A673 (cell line): ENCODE measurements around the gene RHBDL2. TPM values are rescaled to one million over a fixed set of nuclear protein-coding genes. Genes with fewer than 3 reads are reported as not detected.
"Not testable (repeated sequence)": the region's sequence is repeated elsewhere in the genome, so short reads cannot be mapped to it uniquely, and the experiment has no call there.

Source experiments
- BruUV-seq: library from RNA; stranded (reverse); fragments of 400-500 nt; replicated peaks from 2 replicates; lab custom pipeline; 2021; lab: Mats Ljungman, UMichigan
- CTCF ChIA-PET: fragments of 300-600 bp; sonication (Branson Sonifier 250); formaldehyde crosslinking; loops from one replicate; lab custom pipeline; 2022; ENCODE audit warnings: antibody characterized with exemption; lab: Charles Lee
- POLR2A ChIA-PET: fragments of 300-600 bp; sonication (Branson Sonifier 250); formaldehyde crosslinking; loops from one replicate; lab custom pipeline; 2022; ENCODE audit warnings: antibody characterized with exemption; ENCODE audit not compliant: low non-redundant PET; lab: Charles Lee
- DNase-seq: peaks from one replicate; pipeline ENCODE4 v3.0.0-alpha.2; 2015; ENCODE audit warnings: low spot score
- H3K27ac ChIP-seq: fragments of 200-600 bp; sonication (generic); 2 replicates; pipeline ENCODE4 v1.5.1; 2016; ENCODE audit warnings: mixed run types, low read depth, mild to moderate bottlenecking, mixed read lengths, antibody characterized with exemption, low read length; ENCODE audit not compliant: poor library complexity, severe bottlenecking
- H3K27me3 ChIP-seq: fragments of 200-600 bp; sonication (generic); replicated peaks from 2 replicates; pipeline ENCODE4 v1.6.1; 2017; ENCODE audit warnings: mixed run types, low read depth, mild to moderate bottlenecking, mixed read lengths, antibody characterized with exemption, low read length; ENCODE audit not compliant: insufficient read depth, poor library complexity
- H3K36me3 ChIP-seq: fragments of 200-600 bp; sonication (generic); 2 replicates; pipeline ENCODE4 v1.6.1; 2016; ENCODE audit warnings: mixed run types, mild to moderate bottlenecking, mixed read lengths, antibody characterized with exemption, low read length; ENCODE audit not compliant: insufficient read depth, poor library complexity, severe bottlenecking
- H3K4me1 ChIP-seq: fragments of 200-600 bp; sonication (generic); 2 replicates; pipeline ENCODE4 v1.6.1; 2017; ENCODE audit warnings: mixed run types, mild to moderate bottlenecking, mixed read lengths, antibody characterized with exemption, low read length; ENCODE audit not compliant: insufficient read depth, poor library complexity, severe bottlenecking
- H3K4me3 ChIP-seq: fragments of 200-600 bp; sonication (generic); 2 replicates; pipeline ENCODE4 v1.5.1; 2016; ENCODE audit warnings: low read depth, mixed run types, mild to moderate bottlenecking, mixed read lengths, low read length; ENCODE audit not compliant: poor library complexity, severe bottlenecking
- H3K9me3 ChIP-seq: fragments of 200-600 bp; sonication (generic); 2 replicates; pipeline ENCODE4 v1.6.1; 2016; ENCODE audit warnings: mixed run types, low read depth, mild to moderate bottlenecking, mixed read lengths, antibody characterized with exemption, low read length; ENCODE audit not compliant: poor library complexity, severe bottlenecking
- CTCF ChIP-seq: fragments of 300-800, 200-600 bp; sonication (generic); conservative IDR thresholded peaks from 2 replicates; pipeline ENCODE4 v1.5.1; 2017; ENCODE audit warnings: low read depth, mild to moderate bottlenecking, antibody characterized with exemption, low read length, moderate library complexity, mixed read lengths
- EZH2 ChIP-seq: fragments of 200-600 bp; sonication (generic); IDR thresholded peaks from 2 replicates; pipeline ENCODE4 v1.6.1; 2017; ENCODE audit warnings: borderline replicate concordance, low read depth, mild to moderate bottlenecking, mixed read lengths, antibody characterized with exemption, low read length; ENCODE audit not compliant: poor library complexity, severe bottlenecking
- intact Hi-C: fragments of 100-400 bp; cut with micrococcal nuclease; formaldehyde crosslinking; loops from one replicate; pipeline ENCODE4 v1.10.0; 2022; ENCODE audit not compliant: unreplicated experiment
- total RNA-seq: library from RNA; stranded (reverse); gene quantifications from 2 replicates; pipeline ENCODE4 v1.2.3, GENCODE V29; 2021

RHBDL2 gene
- total RNA-seq, 1 experiment from 2014 or later, result not detected

DNA sequence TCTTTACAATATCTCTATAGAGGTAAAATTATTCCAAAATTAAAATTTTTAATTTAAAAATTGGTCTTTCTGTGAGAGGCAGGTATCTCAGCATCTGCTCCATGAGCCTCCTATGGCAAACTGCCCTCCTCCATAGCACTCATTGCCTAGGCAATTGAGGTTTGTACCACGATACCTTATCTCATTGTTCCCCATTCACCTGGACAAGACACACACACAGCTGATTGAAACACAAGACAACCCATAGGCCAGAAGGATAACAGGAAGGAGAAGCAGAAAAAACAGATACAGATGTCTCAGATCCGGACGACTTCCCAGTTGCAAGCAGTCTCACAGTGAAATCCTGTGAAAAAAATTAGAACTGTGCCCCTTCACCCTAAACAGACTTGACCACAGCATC, 24.3 kb downstream of the RHBDL2 start:
- Histone ChIP-seq H3K27ac (no peak overlapping the region), H3K27me3 (no peaks in the 10 kb centered on the region), H3K9me3 (no peaks in the 10 kb centered on the region), H3K4me3 (no peak overlapping the region), H3K4me1 (no peaks in the 10 kb centered on the region), H3K36me3 (no peaks in the 10 kb centered on the region)
- CTCF ChIA-PET, result no interaction called here
- no TSS peak for BruUV-seq
- TF ChIP-seq EZH2 (no peak), CTCF (no peak)
- POLR2A ChIA-PET, result no interaction called here
- no peak for DNase-seq
- intact Hi-C loops, result no loop called here

DNA sequence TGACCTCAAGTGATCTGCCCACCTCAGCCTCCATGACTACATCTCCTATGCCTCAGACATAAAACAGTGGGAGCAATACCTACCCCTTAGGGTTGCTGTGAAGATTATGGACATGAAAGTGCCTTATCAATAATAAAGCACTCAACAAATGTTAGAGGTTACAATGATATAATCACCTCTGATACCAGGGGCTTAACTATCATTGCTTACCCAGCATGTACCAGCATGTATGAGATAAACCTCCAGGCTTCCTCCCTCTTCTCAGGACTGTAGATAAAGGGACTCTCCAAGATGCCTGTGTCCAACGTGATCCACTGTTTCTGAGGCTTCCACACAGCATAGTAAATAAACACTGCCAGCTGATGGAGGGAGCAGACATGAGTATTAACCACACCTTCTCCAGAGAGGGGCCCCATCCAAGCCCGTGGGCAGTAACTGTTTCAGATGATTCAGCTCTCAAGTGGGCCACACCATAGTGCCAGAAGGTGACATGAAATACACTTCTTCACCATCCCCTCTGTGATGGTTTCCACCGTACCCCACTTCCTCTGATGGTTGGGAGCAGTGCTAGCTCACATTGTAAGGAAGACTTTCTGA, 26.2 kb downstream of the RHBDL2 start:
- no peak for DNase-seq
- intact Hi-C loops, result no loop called here
- H3K4me1 ChIP-seq, result no peaks in the 10 kb centered on the region
- H3K27ac ChIP-seq, result no peak overlapping the region
- no peaks in the 10 kb centered on the region for H3K9me3 ChIP-seq
- no peak overlapping the region for H3K4me3 ChIP-seq
- BruUV-seq, result no TSS peak
- ChIA-PET CTCF (no interaction called here), POLR2A (no interaction called here)
- TF ChIP-seq EZH2 (no peak), CTCF (no peak)
- H3K36me3 ChIP-seq, result no peaks in the 10 kb centered on the region
- no peaks in the 10 kb centered on the region for H3K27me3 ChIP-seq

GRCh38 chr1:38914908-38915307, 26.7 kb downstream of the RHBDL2 start:
- H3K4me1 ChIP-seq, H3K9me3 ChIP-seq, H3K36me3 ChIP-seq, H3K4me3 ChIP-seq, BruUV-seq, H3K27ac ChIP-seq, H3K27me3 ChIP-seq, intact Hi-C loops, DNase-seq: not testable (repeated sequence)
- ChIA-PET POLR2A (interaction anchor here (0.7 kb wide), 1 partner anchor 1367 kb away, joined by 6 read pairs; no protein-coding TSS in a partner anchor), CTCF (interaction anchor here (0.7 kb wide), 1 partner anchor 214 kb away, joined by 6 read pairs; no protein-coding TSS in a partner anchor)

- intact Hi-C loops, result no loop called here
- no peaks in the 10 kb centered on the region for H3K36me3 ChIP-seq
- no peaks in the 10 kb centered on the region for H3K9me3 ChIP-seq
- no peak for DNase-seq
- H3K4me3 ChIP-seq, result no peak overlapping the region
- no peaks in the 10 kb centered on the region for H3K27me3 ChIP-seq
- no peaks in the 10 kb centered on the region for H3K4me1 ChIP-seq
- no peak overlapping the region for H3K27ac ChIP-seq
- ChIA-PET CTCF (no interaction called here), POLR2A (interaction anchor here (0.6 kb wide), 1 partner anchor 279 kb away, joined by 3 read pairs; no protein-coding TSS in a partner anchor)
- no TSS peak for BruUV-seq
- no peak for TF ChIP-seq EZH2
- no peak for TF ChIP-seq CTCF
These were observed 32.8 kb downstream of the RHBDL2 start for GRCh38 chr1:38908821-38909220.
